Eye (tissue), 1 donor: ENCODE results near the gene CMPK1.
A peak's percentile ranks its signal among the peaks of the same experiment; 100 is the strongest.
"Not testable (repeated sequence)": the region's sequence is repeated elsewhere in the genome, so short reads cannot be mapped to it uniquely, and the experiment has no call there.

Experiments used
- DNase-seq: peaks from one replicate; pipeline ENCODE4 v3.0.0-alpha.2; 2015

Gene CMPK1, protein sequence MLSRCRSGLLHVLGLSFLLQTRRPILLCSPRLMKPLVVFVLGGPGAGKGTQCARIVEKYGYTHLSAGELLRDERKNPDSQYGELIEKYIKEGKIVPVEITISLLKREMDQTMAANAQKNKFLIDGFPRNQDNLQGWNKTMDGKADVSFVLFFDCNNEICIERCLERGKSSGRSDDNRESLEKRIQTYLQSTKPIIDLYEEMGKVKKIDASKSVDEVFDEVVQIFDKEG

DNA sequence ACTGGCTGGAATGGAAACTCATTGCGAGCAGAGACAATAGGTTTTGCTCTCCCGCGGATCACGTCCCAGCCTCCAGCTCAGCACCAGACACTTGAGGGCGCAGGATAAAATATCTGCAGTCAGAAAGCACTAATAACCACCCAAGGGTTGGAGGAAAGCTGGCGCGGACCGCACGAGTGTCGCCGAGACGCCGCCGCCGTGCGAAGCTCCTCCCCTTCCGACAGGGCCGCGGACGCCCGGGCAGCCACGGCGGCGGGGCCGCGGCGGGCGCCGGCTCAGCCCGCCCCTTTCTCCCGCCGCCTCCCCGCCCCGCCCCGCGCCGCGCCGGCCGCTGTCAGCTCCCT, at the start of gene CMPK1:
CMPK1 (plus strand) TSS at position 213 of the 344 bp plus-strand sequence. CDS start 156 bp downstream, outside the sequence.
- peak; percentile 93 for DNase-seq

- not testable (repeated sequence) for DNase-seq
Measured at GRCh38 chr1:47288116-47288515, 45.5 kb upstream of the CMPK1 start.

- not testable (repeated sequence) for DNase-seq
Measured at GRCh38 chr1:47294863-47295262, 38.7 kb upstream of the CMPK1 start.

GRCh38 chr1:47295579-47295978, 38.0 kb upstream of the CMPK1 start:
- DNase-seq, result no peak

DNA sequence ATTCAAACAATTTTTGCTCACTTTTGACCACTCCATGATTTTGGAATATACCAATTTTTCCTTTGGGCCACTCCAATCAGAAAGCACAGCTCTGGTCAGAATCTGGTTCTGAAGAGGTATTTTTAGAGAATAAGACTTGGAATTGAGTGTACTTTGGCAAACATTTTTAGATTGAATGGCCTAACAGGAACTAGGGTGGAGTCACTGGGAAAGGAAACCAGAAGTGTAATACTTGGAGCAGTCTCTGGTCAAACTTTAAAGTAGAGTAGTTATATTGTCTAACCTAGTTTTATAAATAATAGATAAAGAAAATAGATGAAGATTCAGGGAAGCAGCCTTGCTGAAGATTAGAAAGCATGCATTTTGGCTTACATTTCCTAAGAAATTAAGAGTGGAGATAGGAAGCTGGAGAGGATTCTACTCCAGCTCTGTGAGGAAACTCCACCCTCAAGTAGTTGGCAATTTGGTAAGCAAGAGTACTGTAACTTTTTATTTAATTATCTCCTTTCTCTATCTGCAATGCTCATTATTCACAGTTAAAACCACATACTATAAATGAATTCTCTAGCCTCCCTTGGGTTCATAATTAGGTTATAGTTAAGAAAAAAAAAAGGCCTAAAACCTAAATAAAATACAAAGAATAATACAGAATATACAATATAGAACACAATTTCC, 35.4 kb upstream of the CMPK1 start:
- no peak for DNase-seq

GRCh38 chr1:47302472-47302871, 31.1 kb upstream of the CMPK1 start:
- no peak for DNase-seq

DNA sequence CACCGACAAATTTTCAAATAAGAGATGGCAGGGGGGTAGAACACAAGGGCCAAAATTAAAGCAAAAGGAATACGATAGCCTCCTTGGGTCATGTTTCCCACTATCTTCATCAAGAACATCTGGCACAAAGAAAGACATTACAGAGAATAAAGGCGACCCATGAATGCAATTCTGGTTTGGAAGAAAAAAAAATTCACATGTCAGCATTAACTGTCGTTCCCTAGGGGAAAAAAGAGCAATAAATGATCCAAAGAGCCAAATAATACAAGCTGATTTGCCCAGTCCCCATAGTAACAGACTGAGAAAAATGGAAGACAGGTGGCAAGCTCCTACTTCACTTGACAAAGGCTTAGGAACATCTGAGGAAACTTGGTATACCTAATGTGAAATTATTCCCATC, 24.2 kb upstream of the CMPK1 start:
- no peak for DNase-seq

DNA sequence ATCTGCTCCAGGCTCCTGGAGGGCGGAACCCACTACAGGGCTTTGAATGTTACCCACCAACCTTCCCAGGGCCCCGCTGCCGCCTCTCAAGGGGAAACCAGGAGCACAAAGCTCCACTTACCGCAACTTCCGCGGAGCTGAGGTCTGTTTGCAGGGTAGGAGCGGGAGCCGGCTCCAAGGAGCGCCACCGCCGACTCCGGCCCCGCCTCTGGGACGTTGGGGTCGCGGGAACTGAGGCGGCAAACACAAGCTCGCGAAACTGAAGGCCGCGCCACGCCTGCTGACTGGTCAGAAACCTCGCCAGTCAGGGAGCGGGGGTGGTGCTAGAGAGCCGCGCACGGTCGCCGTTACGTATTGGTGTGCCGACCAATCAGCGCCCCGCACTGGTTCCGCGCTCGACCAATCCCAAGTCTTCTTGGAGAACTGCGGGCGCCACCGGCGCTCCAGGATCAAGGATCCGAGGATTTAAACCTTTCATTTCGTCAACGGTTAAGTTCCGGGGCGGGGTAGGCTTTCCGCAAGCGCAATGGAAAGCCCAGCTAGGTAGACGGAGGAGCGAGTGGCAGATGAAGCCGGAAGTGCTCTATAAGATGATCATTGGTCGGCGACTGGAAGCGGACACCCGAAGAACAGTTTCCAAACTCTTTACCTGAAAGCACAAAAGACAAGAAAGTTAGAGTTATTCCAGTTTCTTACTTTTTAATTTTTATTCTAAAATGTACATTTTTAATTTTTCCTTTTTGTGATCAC, 19.5 kb upstream of the CMPK1 start, which contains the start of gene STIL:
STIL (minus strand) TSS at position 233 of the 750 bp plus-strand sequence. CDS start 3,828 bp downstream, outside the sequence.
- DNase-seq, result peak; percentile 99

DNA sequence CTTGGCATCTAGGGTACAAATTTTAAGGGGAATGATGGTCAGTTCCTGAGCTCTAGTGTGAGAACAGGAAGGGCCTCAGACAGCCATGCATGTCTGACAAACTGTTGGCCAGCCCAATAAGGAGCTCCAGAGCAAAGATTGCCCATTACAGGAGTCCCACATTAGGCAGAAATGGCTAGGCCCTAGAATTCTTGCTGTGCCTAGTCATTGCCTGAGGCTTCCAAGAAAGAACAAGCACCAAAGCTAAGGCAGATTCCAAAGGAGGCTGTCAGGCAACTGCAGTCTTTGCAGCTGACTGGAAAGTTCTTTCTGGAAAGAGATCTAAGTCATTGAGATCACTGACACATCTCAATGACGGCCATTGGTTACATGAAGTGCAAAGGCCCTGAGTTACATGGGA, 15.7 kb upstream of the CMPK1 start:
- no peak for DNase-seq

- DNase-seq, result not testable (repeated sequence)
Measured at GRCh38 chr1:47319968-47320367, 13.6 kb upstream of the CMPK1 start.

DNA sequence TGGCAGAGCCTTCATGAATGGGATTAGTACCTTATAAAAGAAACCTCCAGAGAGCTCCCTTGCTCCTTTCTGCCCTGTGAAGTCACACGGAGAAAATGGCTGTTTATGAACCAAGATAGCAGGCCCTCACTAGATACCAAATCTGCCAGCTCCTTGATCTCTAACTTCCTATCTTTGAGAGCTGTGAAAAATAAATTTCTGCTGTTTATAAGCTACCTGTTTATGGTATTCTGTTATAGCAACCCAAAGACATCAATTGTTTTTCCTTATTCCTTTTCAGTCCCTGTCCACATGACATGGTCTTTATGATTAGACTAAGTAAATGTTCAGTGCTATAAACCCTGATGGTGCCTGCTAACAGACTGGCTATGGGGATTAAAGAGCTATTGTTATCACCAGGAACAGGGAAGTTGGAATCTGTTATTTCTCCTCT, 10.0 kb upstream of the CMPK1 start:
- DNase-seq, result no peak

GRCh38 chr1:47324682-47325081, 8.9 kb upstream of the CMPK1 start:
- DNase-seq, result no peak

DNA sequence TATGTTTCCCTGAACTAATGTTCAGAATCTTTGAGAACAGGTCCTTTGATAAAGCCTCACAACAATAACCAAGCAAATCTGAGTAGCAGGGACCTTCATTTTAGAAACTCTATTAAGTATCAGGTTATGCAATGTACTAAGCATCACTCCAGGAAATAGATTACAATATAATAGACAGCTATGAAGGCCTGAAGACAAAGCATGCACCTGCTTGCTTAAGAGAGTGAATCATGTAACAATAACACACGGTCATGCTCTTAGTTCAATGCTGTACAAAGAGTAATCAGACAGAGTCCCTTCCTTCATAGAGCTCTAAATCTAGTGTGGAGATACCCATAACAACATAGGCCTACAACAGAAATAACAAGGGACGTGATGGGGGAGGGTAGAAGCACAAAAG, 8.1 kb upstream of the CMPK1 start:
- DNase-seq, result no peak

- no peak for DNase-seq
Measured at GRCh38 chr1:47326271-47326670, 7.3 kb upstream of the CMPK1 start.

DNA sequence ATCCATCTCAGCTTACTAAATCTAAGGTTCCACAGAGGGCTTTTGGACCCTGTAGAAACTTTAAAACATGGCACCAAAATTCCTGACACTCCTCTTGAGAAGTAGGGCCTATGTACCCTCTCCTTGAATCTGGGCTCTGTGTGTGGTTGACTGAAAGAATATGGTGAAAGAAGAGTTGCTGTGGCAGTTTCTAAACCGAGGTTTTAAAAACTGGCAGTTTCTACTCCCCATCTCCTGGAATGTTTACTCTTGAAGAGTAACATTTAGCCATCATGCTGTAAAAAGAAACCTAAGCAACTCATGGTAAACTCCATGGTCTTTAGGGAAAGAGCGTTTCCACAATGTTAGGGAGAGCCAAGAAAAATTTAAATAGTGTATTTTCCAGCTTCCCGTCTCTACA, 4.6 kb upstream of the CMPK1 start:
- DNase-seq, result no peak

GRCh38 chr1:47330212-47330611, 3.4 kb upstream of the CMPK1 start:
- DNase-seq, result no peak

DNA sequence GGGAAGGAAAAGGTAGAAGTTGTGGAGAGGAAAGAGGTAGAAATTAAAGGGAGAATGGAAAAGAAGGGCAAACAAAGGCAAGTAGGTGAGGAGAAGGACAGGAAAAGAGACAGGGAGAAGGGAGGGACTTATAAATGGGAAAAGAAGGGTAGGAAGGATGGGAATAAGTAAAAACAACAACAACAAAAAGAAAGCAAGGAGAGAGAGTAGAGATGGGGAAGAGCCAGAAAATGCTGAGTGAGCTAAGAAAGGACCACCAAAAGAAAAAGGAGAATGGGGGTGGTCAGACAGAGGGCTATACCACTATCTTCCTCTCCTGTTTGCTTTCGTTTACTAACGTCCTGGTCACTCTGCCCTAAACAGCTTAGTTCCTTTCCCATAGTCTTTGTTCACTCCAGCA, 1.7 kb upstream of the CMPK1 start:
- no peak for DNase-seq

GRCh38 chr1:47332779-47333577, 612 bp upstream of the CMPK1 start:
- DNase-seq, result no peak

DNA sequence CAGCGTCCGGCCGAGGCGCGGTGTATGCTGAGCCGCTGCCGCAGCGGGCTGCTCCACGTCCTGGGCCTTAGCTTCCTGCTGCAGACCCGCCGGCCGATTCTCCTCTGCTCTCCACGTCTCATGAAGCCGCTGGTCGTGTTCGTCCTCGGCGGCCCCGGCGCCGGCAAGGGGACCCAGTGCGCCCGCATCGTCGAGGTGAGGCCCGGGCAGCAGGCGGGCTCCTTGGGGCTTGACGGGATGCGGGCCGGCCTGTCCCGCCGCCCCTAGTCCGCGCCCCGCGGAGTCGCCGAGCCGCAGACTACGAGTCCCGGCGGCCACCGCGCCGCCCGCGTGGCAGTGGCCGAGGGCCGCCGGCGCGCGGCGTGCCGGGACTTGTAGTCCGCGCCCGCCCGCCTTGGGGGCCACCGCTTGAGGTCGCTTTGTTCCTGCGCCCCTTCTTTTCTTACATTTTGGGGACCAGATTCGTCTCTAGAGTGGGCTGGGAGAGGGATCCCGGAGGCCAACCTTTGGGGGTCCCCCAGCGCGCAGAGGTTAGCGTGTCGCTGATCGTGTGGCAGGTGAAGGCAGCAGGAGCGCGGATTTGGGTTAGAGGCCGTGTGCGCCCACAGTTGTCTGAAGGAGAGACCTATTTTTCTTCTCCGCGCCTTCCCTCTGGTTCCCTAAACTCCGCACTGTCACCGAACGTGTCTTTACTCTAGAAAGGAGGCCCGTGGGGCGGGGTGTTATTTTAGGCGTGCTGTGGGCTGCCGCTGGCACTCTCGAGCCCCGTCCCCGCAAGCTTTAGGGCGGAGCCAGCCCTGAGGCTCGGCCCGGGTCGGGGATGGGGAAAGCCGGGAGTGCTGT, 553 bp downstream of the CMPK1 start:
- peak; percentile 94 for DNase-seq

DNA sequence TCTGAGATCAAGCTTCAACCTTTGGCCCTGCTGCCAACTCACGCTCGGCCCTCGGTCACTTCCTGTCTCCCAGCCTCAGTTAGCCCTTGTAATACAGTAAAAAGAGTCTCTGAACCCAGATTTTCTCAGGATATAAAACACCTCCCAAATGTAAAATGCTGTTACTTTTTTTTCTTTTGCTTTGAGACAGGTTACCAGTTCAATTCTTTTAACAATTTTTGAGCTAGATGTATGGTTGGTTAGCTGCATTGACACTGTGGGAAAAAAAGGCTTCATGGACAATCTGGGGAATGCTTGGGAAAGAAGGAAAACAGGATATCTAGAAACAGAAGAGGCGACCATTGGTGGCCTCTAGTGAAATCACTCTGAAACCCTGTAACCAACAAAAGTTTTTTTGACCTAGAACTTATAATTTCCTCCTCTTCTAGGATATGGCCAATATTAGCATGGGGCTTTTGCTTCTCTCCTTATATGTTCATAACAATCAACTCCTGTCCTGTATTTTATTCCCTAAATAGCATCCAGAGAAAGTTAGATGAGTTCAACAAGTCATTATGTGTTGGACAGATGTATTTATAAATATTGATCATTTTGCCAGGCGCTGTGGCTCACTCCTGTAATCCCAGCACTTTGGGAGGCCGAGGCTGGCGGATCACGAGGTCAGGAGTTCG, 1.3 kb downstream of the CMPK1 start:
- DNase-seq, result no peak

- no peak for DNase-seq
Measured at GRCh38 chr1:47337350-47337749, 3.8 kb downstream of the CMPK1 start.
